ENCODE data around the gene CFAP100. TPM values are rescaled to one million over a fixed set of nuclear protein-coding genes. Genes with fewer than 3 reads are reported as not detected.

CFAP100 gene
- total RNA-seq, 1 experiment from 2014 or later = not detected

GRCh38 chr3:126373682-126374601 is 20.8 kb upstream of the CFAP100 start:
- no peak for DNase-seq (ENCODE audit: low read depth)

DNA sequence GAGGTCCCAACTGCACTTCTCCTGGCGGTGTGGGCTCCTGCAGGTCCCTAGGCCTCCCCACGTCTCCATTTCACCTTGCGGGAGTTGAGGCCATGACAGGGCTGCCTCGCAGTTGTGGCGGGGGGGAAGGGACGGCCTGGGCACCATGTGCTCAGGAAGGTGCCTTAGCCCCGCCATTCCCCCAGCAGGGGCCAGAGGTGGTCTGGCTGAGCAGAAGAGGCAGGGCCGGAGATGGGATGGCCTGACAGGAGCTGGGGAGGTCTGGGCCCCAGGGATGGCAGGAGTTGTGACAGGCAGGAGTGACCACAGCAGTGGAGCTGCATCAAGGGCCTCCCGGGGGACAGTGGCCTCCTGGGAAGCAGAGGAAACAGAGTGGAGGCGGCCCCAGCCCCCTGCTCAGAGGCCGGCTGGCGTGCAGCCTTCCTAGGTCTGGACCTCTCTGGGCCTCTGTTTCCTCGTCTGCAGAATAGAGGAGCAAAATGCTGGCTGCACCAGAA is 18.8 kb upstream of the CFAP100 start:
- DNase-seq (ENCODE audit: low read depth) = no peak

DNA sequence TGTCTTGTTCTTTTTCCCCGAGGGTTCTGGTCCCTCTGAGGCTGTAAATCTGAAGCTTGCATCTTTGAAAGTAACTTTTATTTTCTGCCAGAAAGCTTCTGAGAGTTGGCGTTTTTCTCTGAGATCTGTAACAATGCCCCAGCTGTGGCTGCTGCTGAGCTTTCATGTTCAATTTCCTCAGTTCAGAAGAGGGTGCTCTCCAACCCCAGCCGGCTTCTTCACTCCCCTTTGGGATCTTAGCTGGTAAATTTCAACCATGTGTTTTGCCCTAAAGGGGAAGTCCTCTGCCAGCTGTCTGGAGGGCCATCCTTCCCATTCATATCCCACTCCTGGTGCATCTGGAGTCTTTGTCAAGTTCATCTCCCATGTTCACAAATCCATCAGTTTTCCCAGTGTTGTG is 18.3 kb upstream of the CFAP100 start:
- no peak for DNase-seq (ENCODE audit: low read depth)

DNA sequence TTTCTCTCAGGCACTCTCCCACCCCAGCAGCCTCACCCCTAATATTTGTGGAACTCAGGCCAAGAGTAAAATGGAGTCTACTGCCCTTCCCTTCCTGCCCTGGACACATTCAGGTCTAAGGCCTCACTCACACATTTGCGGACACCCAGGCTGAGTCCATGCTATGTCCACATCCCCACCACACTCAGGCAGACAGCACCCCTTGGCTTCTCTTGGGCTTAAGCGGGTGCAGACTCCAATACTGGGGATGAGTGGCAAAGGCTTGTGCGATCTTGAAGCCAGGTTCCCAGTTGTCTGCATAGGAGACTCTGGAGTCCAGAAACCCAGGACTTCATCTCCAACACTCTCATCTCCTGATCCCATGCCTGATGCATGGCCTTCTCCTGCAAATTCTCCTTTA is 17.5 kb upstream of the CFAP100 start:
- no peak for DNase-seq (ENCODE audit: low read depth)

DNA sequence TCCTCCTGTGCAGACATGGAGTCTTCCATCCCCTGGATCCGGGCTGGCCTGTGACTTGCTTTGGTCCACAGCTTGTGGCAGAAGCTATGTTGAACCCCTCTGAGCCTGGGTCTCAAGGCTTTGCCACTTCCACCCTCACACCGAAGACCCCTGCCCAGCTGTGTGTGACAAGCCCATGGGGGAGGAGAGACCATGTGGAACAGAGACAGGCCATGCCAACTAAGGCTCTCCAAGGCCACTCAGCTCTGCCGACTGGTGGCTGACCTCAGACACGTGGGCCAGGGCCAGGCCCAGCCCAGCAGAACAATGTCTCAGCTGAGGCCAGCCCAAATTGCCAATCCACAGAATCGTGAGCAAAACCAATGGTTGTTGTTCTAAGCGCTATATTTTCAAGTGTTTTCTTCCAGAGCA is 16.4 kb upstream of the CFAP100 start:
- DNase-seq (ENCODE audit: low read depth) = no peak

DNA sequence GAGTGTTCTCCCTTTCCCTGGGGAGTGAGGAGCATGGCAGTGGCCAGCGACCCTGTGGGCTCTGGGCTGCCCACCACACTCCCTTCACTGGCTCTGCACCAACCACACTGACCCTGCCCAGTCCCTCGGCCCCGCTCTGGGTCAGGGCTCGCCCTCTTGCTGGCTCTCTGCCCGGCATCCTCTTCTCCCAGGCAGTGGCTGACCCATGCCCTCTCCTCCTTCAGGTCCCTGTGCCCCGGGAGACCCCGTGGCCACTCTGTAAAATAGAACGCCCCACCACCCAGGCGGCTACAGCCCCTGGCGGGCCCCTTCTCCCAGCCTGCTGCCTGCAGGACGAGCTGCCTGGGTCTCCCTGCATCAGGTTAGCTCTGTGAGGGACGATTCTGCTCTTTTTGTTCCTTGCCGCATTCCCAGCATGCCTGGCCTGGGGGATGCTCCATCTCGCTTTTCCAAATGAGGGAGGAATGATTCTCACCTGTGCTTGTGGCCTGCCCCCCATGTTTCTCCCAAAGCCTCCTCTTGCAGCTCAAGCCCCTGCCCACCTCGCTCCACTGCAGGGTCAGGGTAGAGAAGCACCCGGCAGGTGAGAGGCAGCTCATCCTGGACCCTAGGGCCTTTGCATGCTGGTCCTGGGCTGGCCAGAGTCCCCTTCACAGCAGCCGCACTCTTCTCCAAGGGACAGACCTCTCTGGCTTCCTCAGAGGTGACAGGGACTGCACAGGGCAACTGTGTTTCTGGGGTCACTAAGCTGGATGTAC is 14.5 kb upstream of the CFAP100 start:
- DNase-seq (ENCODE audit: low read depth) = no peak

GRCh38 chr3:126381966-126382365 is 12.7 kb upstream of the CFAP100 start:
- no peak for DNase-seq (ENCODE audit: low read depth)

GRCh38 chr3:126389112-126389793 is 5.5 kb upstream of the CFAP100 start:
- peak; percentile 88 for DNase-seq (ENCODE audit: low read depth)

DNA sequence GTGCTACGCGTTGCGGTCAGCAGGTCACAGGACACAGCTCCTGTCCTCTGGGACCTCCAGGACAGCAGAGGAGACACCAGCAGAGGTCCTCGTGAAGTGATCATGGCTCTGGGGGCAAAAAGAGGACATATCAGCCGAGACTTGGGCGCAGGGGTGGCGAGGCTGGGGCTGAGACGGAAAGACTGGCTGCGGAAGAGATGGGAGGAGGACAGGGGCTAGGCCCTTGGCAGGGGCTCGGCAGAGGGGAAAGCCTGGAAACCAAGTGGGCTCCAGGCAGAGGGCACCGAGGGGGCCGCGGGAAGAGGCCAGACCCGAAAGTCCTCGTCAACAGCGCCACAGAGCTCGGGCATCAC is 4.9 kb upstream of the CFAP100 start:
- DNase-seq (ENCODE audit: low read depth) = no peak

GRCh38 chr3:126390201-126390600 is 4.5 kb upstream of the CFAP100 start:
- DNase-seq (ENCODE audit: low read depth) = no peak

DNA sequence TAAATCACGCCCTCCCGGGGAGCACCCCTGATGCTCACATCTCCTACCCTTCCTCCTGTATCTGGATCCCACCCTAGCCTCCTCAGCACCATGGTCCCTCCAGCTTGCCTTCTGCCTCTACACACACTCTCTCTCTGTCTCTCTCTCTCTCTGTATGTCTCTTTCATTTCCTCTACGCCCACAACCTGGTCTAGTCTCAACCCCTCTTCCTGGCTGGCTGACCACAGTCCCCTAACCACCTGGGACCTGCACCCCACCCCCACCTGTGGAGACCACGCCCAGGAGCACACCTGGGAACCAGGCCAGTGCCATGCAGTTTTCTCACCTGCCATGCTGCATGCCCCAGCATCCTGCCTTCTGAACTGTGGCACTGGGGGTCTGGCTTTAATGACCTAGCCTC is 4.0 kb upstream of the CFAP100 start:
- DNase-seq (ENCODE audit: low read depth) = no peak

GRCh38 chr3:126391631-126392030 is 3.1 kb upstream of the CFAP100 start:
- DNase-seq (ENCODE audit: low read depth) = no peak

GRCh38 chr3:126392246-126392645 is 2.5 kb upstream of the CFAP100 start:
- no peak for DNase-seq (ENCODE audit: low read depth)

DNA sequence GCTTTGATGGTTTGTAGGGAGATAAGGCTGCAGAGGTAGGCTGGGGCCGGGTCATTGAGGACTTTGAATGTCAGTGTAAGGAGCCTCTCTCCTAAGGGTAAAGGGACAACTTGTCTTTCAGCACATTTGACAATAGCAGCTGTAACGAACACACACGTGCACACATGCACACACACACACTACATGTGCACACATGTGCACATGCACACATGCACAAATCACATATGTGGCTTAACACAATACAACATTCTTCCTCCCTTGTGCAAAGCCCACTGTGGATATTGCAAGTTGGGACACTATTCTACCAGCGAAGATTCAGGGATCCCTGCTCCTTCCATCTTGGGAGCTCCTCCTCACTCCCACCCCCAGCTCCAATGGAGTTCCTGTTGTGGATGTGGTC is 1.1 kb upstream of the CFAP100 start:
- DNase-seq (ENCODE audit: low read depth) = no peak

- no peak for DNase-seq (ENCODE audit: low read depth)
Observed at GRCh38 chr3:126394977-126395321, 240 bp downstream of the CFAP100 start.

DNA sequence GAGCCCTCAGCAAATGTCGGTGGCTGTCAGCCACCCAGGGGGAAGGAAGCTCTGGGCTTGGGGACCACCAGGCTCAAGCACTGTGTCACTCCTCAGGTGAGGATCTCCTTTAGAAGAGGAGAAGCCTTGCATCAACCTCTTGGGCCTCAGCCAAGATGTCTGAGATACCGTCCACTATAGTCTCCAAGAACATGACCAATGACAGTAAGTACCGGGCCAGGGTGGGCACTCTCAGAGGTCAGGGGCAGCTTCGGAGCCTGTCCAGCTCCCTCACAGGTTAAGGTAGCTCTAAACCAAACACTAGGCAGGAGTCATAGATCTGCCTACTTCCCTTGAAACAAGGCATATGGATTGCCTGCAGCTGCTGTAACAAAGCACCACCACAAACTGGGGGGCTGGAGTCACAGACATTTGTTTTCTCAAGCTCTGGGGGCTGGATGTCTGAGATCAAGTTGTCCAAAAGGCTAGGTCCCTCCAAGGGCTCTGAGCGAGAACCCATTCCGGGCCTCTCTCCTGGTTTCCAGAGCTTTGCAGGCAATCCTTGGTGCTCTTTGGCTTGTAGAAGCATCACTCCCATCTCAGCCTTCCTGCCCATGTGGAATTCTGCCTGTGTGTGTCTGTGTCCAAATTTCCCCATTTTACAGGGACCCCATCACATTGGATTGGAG is 1.3 kb downstream of the CFAP100 start:
- DNase-seq (ENCODE audit: low read depth) = no peak

DNA sequence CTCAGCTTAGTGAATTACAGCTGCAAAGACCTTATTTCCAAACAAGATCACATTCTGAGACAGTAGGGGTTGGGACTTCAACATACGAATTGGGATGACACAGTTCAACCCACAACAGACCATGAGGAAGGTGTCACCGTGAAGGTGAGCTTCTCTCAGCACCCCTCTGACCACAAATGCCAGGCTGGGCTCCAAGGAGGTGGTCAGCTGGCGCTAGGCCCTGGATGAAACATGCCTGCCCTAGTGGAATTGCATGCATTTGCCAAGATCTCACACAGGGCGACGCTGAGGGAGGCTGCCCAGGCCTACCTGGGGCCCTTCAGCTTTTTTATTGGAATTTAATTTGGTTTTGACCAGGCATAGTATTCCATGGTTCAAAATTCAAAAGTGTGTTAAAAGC is 1.8 kb downstream of the CFAP100 start:
- no peak for DNase-seq (ENCODE audit: low read depth)

DNA sequence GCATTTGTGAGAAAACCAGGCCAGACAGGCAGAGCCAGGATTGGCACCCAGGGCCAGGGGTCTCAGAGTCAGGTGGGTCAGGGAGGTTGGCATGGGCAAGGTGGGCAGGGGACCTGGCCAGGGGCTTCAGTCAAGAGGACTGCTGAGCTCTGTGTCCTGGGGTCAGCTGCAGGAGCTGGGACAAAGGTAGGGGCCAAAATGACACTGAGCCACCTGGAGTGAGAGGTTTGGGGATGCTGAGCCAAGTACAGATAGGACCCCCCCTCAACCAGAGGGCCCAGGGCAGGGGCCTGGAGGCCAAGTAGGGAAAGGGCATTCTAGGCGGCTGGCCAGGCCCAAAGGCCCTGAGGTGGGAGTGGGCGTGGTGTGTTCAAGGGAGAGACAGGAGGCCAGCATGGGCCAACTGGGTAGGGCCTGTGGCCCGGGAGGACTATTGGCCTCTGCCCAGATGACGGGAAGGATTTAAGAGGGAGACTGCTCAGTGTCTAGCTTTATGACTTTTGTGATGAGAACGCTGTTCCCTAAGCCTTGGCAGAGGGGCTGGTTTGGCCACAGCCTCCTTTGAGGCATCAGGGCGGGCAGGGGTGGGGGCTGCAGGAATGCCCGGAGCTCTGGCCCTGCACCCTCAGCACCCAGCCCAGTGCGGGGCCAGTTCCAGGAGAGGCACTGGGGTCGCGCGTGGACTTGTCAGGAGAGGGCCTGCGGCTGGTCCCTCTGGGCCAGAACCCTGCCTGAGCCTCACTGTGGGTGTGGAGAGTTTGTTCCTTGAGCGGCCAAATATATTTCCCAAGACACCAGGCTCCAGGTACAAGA is 3.1 kb downstream of the CFAP100 start:
- no peak for DNase-seq (ENCODE audit: low read depth)

DNA sequence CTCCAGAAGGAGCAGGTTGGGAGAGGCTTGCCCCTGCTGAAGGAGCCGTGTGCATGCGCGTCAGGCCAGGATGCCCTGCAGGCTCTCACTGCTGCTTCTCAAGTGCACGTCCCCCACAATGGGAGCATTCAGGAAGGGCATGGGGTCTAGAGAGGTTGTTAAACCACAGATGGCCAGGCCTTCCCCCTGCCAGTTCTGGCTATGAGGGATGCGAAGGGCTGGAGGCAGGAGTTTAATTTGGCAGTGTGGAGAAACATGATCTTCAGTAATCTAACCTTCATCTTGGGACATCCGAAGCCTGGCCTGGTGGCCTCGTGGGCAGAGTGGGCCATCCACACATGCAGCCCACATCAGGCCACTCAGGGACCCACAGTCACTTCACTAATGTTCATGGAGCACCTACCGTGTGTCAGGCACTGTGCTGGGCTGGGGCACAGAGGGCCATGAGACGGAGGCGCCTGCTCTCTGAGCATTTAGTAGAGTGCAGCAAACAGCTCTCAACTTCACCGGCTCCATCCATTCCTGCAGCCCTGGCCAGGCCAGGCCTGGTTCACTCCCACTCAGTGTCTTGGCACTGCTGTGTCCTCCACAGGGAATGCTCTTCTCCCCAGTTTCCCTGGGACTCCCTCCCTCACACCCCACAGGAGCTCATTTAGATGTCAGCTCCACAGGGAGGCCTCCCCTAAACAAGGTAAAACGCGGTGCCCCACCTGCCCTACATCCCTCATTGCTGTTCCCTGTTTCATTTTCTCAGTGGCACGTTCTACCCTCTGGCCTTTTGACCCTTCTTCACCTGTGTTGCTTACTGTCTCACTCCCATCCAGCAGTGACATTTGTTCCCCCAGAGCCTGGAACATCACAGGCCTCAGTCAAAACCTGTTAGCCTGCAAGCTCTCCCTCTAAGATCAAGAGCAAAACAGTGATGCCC is 4.0 kb downstream of the CFAP100 start:
- no peak for DNase-seq (ENCODE audit: low read depth)

GRCh38 chr3:126399351-126399735 is 4.6 kb downstream of the CFAP100 start:
- no peak for DNase-seq (ENCODE audit: low read depth)
